Effector memory CD4-positive, alpha-beta T cell (primary cell): Measurements from ENCODE around the gene NUP210L.
A peak's percentile ranks its signal among the peaks of the same experiment; 100 is the strongest.

ENCODE experiments used
- DNase-seq, 3 donors: peaks; one replicate each; pipeline ENCODE4 v3.0.0-alpha.2; 2020
- H3K27ac ChIP-seq: 2 replicates; pipeline ENCODE4 v1.7.0; 2013; ENCODE audit warnings: mild to moderate bottlenecking, low read length, moderate library complexity; ENCODE audit not compliant: insufficient read depth, poor library complexity, severe bottlenecking
- H3K27me3 ChIP-seq: replicated peaks from 2 replicates; pipeline ENCODE4 v1.7.0; 2013; ENCODE audit warnings: mild to moderate bottlenecking, low read length; ENCODE audit not compliant: insufficient read depth, control insufficient read depth, poor library complexity, severe bottlenecking
- H3K36me3 ChIP-seq: 2 replicates; pipeline ENCODE4 v1.7.0; 2013; ENCODE audit warnings: mild to moderate bottlenecking, low read length, moderate library complexity; ENCODE audit not compliant: control insufficient read depth, insufficient read depth
- H3K4me1 ChIP-seq: 2 replicates; pipeline ENCODE4 v1.7.0; 2013; ENCODE audit warnings: low read length, mild to moderate bottlenecking; ENCODE audit not compliant: control insufficient read depth, insufficient read depth, poor library complexity, severe bottlenecking
- H3K4me3 ChIP-seq: 2 replicates; pipeline ENCODE4 v1.7.0; 2013; ENCODE audit warnings: low read length, low read depth, mild to moderate bottlenecking; ENCODE audit not compliant: insufficient read depth, poor library complexity, severe bottlenecking
- H3K9me3 ChIP-seq: 2 replicates; pipeline ENCODE4 v1.7.0; 2013; ENCODE audit warnings: mild to moderate bottlenecking, low read length, moderate library complexity; ENCODE audit not compliant: control insufficient read depth

NUP210L gene

GRCh38 chr1:153951183-153951582 is 203.7 kb downstream of the NUP210L start:
- Histone ChIP-seq H3K27me3 (no peaks in the 10 kb centered on the region), H3K4me3 (no peak overlapping the region), H3K36me3 (peaks cover 67% of the 10 kb centered on the region), H3K4me1 (peaks cover 13% of the 10 kb centered on the region), H3K9me3 (no peaks in the 10 kb centered on the region), H3K27ac (no peak overlapping the region)
- no peak for DNase-seq

- Histone ChIP-seq H3K36me3 (peaks cover 52% of the 10 kb centered on the region), H3K4me3 (peak within 1 kb of the TSS; percentile 79), H3K4me1 (peaks cover 25% of the 10 kb centered on the region), H3K9me3 (no peaks in the 10 kb centered on the region), H3K27ac (peak within 1 kb of the TSS; percentile 77), H3K27me3 (no peaks in the 10 kb centered on the region)
- peak; percentile 55 to 63 (median 58) for DNase-seq
Observed at GRCh38 chr1:153946622-153947241, 208.1 kb downstream of the NUP210L start, which contains the start of gene DENND4B. Gene DENND4B (minus strand): TSS chr1:153946718. CDS start chr1:153944374, 2,344 bp downstream.

GRCh38 chr1:153945795-153946621 is 208.9 kb downstream of the NUP210L start:
- H3K36me3 ChIP-seq, result peaks cover 52% of the 10 kb centered on the region
- H3K27ac ChIP-seq, result peak overlapping the region; percentile 77
- peaks cover 25% of the 10 kb centered on the region for H3K4me1 ChIP-seq
- no peaks in the 10 kb centered on the region for H3K27me3 ChIP-seq
- H3K4me3 ChIP-seq, result peak overlapping the region; percentile 79
- H3K9me3 ChIP-seq, result no peaks in the 10 kb centered on the region
- peak; percentile 72 for DNase-seq

- Histone ChIP-seq H3K27ac (peak overlapping the region; percentile 77), H3K4me3 (peak overlapping the region; percentile 79), H3K9me3 (no peaks in the 10 kb centered on the region), H3K36me3 (peaks cover 52% of the 10 kb centered on the region), H3K27me3 (no peaks in the 10 kb centered on the region), H3K4me1 (peaks cover 25% of the 10 kb centered on the region)
- DNase-seq, result peak; percentile 73 to 77 (median 75)
Observed at GRCh38 chr1:153945131-153945794, 209.6 kb downstream of the NUP210L start.

- Histone ChIP-seq H3K27me3 (no peaks in the 10 kb centered on the region), H3K4me3 (peak overlapping the region; percentile 79), H3K9me3 (no peaks in the 10 kb centered on the region), H3K4me1 (peaks cover 25% of the 10 kb centered on the region), H3K36me3 (peaks cover 52% of the 10 kb centered on the region), H3K27ac (peak overlapping the region; percentile 77)
- no peak for DNase-seq
Observed at GRCh38 chr1:153944827-153945117, 210.1 kb downstream of the NUP210L start.

- Histone ChIP-seq H3K4me3 (peak overlapping the region; percentile 79), H3K27me3 (no peaks in the 10 kb centered on the region), H3K36me3 (peaks cover 56% of the 10 kb centered on the region), H3K9me3 (no peaks in the 10 kb centered on the region), H3K27ac (peak overlapping the region; percentile 77), H3K4me1 (peaks cover 25% of the 10 kb centered on the region)
- no peak for DNase-seq
Observed at GRCh38 chr1:153944005-153944826, 210.7 kb downstream of the NUP210L start.

- Histone ChIP-seq H3K4me3 (no peak overlapping the region), H3K4me1 (peaks cover 25% of the 10 kb centered on the region), H3K27ac (peak overlapping the region; percentile 27), H3K27me3 (no peaks in the 10 kb centered on the region), H3K36me3 (peaks cover 50% of the 10 kb centered on the region), H3K9me3 (no peaks in the 10 kb centered on the region)
- DNase-seq, result no peak
Observed at GRCh38 chr1:153942766-153943549, 211.9 kb downstream of the NUP210L start.
